Adipocyte (in vitro differentiated cells): ENCODE measurements around the gene CACNG5.

Experiments
- DNase-seq: peaks from one replicate; pipeline ENCODE4 v3.0.0-alpha.2; 2015; ENCODE audit warnings: low read depth
- H3K27me3 ChIP-seq: replicated peaks from 2 replicates; pipeline ENCODE4 v1.7.0; 2013; ENCODE audit warnings: mild to moderate bottlenecking, low read length, moderate library complexity; ENCODE audit not compliant: control insufficient read depth, insufficient read depth
- H3K36me3 ChIP-seq: 2 replicates; pipeline ENCODE4 v1.7.0; 2013; ENCODE audit warnings: low read length, mild to moderate bottlenecking, moderate library complexity; ENCODE audit not compliant: control insufficient read depth, insufficient read depth, severe bottlenecking
- H3K4me1 ChIP-seq: 2 replicates; pipeline ENCODE4 v1.7.0; 2013; ENCODE audit warnings: mild to moderate bottlenecking, low read length, moderate library complexity; ENCODE audit not compliant: control insufficient read depth, insufficient read depth
- H3K4me3 ChIP-seq: 2 replicates; pipeline ENCODE4 v1.7.0; 2013; ENCODE audit warnings: mild to moderate bottlenecking, low read length, moderate library complexity
- H3K9ac ChIP-seq: 2 replicates; pipeline ENCODE4 v1.7.0; 2013; ENCODE audit warnings: mild to moderate bottlenecking, low read length, moderate library complexity
- H3K9me3 ChIP-seq: 2 replicates; pipeline ENCODE4 v1.7.0; 2013; ENCODE audit warnings: mild to moderate bottlenecking, low read length, moderate library complexity; ENCODE audit not compliant: control insufficient read depth

CACNG5 gene, protein sequence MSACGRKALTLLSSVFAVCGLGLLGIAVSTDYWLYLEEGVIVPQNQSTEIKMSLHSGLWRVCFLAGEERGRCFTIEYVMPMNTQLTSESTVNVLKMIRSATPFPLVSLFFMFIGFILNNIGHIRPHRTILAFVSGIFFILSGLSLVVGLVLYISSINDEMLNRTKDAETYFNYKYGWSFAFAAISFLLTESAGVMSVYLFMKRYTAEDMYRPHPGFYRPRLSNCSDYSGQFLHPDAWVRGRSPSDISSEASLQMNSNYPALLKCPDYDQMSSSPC

GRCh38 chr17:66834919-66835454 lies at the start of gene CACNG5:
TSS of gene CACNG5 (plus strand) at chr17:66835117. CDS start at chr17:66877333, 42,216 bp downstream.
- Histone ChIP-seq H3K4me3 (no peak within 1 kb of the TSS), H3K36me3 (no peaks in the 10 kb centered on the region), H3K27me3 (peaks cover 76% of the 10 kb centered on the region), H3K9ac (no peak within 1 kb of the TSS), H3K4me1 (no peaks in the 10 kb centered on the region), H3K9me3 (no peaks in the 10 kb centered on the region)
- no peak for DNase-seq

- no peaks in the 10 kb centered on the region for H3K27me3 ChIP-seq
- no peaks in the 10 kb centered on the region for H3K4me1 ChIP-seq
- H3K9me3 ChIP-seq: no peaks in the 10 kb centered on the region
- peaks cover 36% of the 10 kb centered on the region for H3K36me3 ChIP-seq
- DNase-seq: no peak
- H3K4me3 ChIP-seq: no peak overlapping the region
- no peak overlapping the region for H3K9ac ChIP-seq
Measured at GRCh38 chr17:66786107-66786506, 48.8 kb upstream of the CACNG5 start.

- no peak overlapping the region for H3K4me3 ChIP-seq
- H3K9me3 ChIP-seq: no peaks in the 10 kb centered on the region
- no peaks in the 10 kb centered on the region for H3K27me3 ChIP-seq
- H3K4me1 ChIP-seq: no peaks in the 10 kb centered on the region
- H3K36me3 ChIP-seq: peaks cover 46% of the 10 kb centered on the region
- DNase-seq: no peak
- no peak overlapping the region for H3K9ac ChIP-seq
Measured at GRCh38 chr17:66787914-66788313, 47.0 kb upstream of the CACNG5 start.

DNA sequence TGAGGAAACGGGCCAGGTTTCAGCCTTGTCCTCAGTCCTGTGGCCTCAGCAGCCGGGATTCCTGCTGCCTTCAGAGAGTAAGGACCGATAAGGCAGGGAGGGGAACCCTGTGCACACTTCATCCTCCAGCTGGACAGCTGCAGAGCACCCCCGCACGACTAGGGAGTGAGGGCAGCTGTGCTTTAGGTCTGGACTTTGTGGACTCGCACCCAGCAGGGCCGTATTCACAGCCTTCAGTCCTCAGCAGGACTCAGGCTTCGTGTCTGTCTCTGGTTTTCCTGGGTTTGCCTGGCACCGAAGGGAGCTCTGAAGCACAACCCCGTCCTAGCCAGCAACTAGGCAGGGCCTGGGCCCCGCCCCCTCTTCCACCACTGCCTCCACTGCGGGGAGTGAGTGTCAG lies 45.8 kb upstream of the CACNG5 start:
- Histone ChIP-seq H3K4me3 (no peak overlapping the region), H3K27me3 (no peaks in the 10 kb centered on the region), H3K9me3 (no peaks in the 10 kb centered on the region), H3K36me3 (peaks cover 46% of the 10 kb centered on the region), H3K9ac (no peak overlapping the region), H3K4me1 (no peaks in the 10 kb centered on the region)
- no peak for DNase-seq

- peaks cover 46% of the 10 kb centered on the region for H3K36me3 ChIP-seq
- no peaks in the 10 kb centered on the region for H3K27me3 ChIP-seq
- no peaks in the 10 kb centered on the region for H3K4me1 ChIP-seq
- no peak for DNase-seq
- H3K4me3 ChIP-seq: no peak overlapping the region
- H3K9me3 ChIP-seq: no peaks in the 10 kb centered on the region
- no peak overlapping the region for H3K9ac ChIP-seq
Measured at GRCh38 chr17:66789961-66790437, 44.9 kb upstream of the CACNG5 start.

GRCh38 chr17:66790501-66791061 lies 44.3 kb upstream of the CACNG5 start:
- Histone ChIP-seq H3K9me3 (no peaks in the 10 kb centered on the region), H3K4me1 (no peaks in the 10 kb centered on the region), H3K9ac (no peak overlapping the region), H3K4me3 (no peak overlapping the region), H3K27me3 (no peaks in the 10 kb centered on the region), H3K36me3 (peaks cover 48% of the 10 kb centered on the region)
- no peak for DNase-seq

GRCh38 chr17:66791347-66791746 lies 43.6 kb upstream of the CACNG5 start:
- Histone ChIP-seq H3K4me1 (no peaks in the 10 kb centered on the region), H3K9ac (no peak overlapping the region), H3K4me3 (no peak overlapping the region), H3K27me3 (no peaks in the 10 kb centered on the region), H3K36me3 (peaks cover 56% of the 10 kb centered on the region), H3K9me3 (no peaks in the 10 kb centered on the region)
- DNase-seq: no peak

DNA sequence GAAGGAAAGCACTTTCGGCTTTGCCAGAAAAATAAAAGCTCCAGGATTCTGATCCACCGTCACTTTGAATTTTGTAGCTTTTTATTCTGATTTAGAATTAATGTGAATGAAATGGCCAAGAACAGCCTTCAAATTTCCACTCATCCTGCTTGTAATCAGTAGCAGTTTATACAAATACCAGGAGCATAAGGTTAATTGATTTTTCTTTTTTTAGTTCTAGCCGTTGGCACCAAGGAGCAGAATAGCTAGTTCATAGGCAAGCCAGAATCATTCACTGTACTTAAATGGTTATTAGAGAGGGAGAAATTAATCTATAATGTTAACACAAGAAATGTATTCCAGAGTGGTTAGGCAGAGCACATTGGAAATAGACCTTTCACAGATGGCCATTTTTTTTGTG lies 41.1 kb upstream of the CACNG5 start:
- Histone ChIP-seq H3K27me3 (no peaks in the 10 kb centered on the region), H3K4me3 (no peak overlapping the region), H3K4me1 (no peaks in the 10 kb centered on the region), H3K36me3 (peaks cover 37% of the 10 kb centered on the region), H3K9me3 (no peaks in the 10 kb centered on the region), H3K9ac (no peak overlapping the region)
- DNase-seq: no peak

DNA sequence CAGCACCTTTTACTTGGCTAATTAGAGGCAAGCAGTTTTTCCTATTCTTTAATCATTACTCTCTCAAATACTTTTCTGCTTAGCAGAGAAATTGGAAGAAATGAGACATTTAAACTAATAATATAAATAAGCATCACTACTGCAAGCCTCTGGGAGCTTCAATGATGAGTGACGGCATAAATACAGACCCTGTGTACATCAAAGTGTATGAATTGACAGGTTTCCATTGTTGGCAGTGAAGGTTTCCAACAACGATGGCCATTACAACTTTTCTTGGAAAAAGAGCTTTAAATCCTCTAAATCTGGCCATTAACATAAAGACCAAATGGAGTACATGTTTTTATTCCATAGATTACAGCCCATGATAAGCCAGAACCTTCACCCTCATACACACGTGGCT lies 39.4 kb upstream of the CACNG5 start:
- Histone ChIP-seq H3K4me1 (peaks cover 5% of the 10 kb centered on the region), H3K27me3 (no peaks in the 10 kb centered on the region), H3K9me3 (no peaks in the 10 kb centered on the region), H3K9ac (no peak overlapping the region), H3K36me3 (peaks cover 28% of the 10 kb centered on the region), H3K4me3 (no peak overlapping the region)
- DNase-seq: no peak

- peaks cover 17% of the 10 kb centered on the region for H3K36me3 ChIP-seq
Measured at GRCh38 chr17:66799849-66800537, 34.9 kb upstream of the CACNG5 start.

GRCh38 chr17:66803474-66803951 lies 31.4 kb upstream of the CACNG5 start:
- no peak for DNase-seq
- Histone ChIP-seq H3K4me1 (peaks cover 11% of the 10 kb centered on the region), H3K27me3 (no peaks in the 10 kb centered on the region), H3K4me3 (no peak overlapping the region), H3K9ac (no peak overlapping the region), H3K36me3 (peaks cover 4% of the 10 kb centered on the region), H3K9me3 (no peaks in the 10 kb centered on the region)

More at GRCh38 chr17:66799849-66800537, 34.9 kb upstream of the CACNG5 start:
- no peak for DNase-seq
- Histone ChIP-seq H3K9ac (no peak overlapping the region), H3K9me3 (no peaks in the 10 kb centered on the region), H3K4me3 (no peak overlapping the region), H3K4me1 (peaks cover 11% of the 10 kb centered on the region), H3K27me3 (no peaks in the 10 kb centered on the region)
